Medulla oblongata (tissue), 1 donor: ENCODE data around the gene ZPBP.

ENCODE experiments used
- DNase-seq: peaks from one replicate; pipeline ENCODE4 v3.0.0-alpha.2; 2015; ENCODE audit errors: extremely low spot score

The ZPBP gene, protein sequence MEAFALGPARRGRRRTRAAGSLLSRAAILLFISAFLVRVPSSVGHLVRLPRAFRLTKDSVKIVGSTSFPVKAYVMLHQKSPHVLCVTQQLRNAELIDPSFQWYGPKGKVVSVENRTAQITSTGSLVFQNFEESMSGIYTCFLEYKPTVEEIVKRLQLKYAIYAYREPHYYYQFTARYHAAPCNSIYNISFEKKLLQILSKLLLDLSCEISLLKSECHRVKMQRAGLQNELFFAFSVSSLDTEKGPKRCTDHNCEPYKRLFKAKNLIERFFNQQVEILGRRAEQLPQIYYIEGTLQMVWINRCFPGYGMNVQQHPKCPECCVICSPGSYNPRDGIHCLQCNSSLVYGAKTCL

DNA sequence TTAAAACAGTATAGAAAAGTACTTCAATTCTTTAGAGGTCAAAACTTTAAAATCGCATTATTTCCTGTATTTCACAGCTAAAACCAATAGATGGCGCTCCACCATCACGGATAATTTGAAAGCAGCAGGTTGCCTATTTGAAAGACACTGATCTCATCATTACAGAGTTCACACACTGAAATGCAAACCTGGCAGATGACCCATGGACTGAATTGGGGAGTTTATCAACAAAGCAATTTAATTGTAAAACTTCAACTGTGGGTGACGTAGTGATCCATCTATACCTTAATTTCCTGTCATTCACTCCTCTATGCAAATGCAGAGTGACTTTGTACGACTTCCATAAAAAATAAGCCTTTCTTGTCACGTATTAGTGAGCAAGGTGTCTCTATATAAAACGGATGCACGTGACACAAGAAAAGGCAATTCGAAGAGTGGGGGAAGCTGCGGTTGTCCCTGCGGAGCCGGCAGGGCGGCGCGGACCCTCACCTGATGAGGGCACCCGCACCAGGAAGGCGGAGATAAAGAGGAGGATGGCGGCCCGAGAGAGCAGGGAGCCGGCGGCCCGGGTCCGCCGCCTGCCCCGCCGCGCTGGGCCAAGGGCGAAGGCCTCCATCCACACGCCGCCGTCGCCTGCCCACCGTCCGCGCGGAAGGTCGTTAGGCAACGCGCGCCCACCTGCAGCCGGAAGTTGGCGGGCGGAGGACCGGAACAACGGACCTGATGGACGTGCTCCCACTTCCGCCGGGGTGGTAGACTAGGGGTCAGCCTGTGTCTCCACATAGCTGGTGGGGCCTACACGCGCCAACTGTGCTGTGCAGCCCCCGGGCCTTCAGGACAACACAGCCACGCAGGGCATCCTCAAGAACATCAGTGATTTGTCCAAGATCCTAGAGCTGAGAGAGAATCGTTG lies at the start of gene ZPBP:
TSS of gene ZPBP (minus strand) at position 668 of the 913 bp plus-strand sequence. CDS start at position 616, 52 bp downstream.
- peak; percentile 75 for DNase-seq

DNA sequence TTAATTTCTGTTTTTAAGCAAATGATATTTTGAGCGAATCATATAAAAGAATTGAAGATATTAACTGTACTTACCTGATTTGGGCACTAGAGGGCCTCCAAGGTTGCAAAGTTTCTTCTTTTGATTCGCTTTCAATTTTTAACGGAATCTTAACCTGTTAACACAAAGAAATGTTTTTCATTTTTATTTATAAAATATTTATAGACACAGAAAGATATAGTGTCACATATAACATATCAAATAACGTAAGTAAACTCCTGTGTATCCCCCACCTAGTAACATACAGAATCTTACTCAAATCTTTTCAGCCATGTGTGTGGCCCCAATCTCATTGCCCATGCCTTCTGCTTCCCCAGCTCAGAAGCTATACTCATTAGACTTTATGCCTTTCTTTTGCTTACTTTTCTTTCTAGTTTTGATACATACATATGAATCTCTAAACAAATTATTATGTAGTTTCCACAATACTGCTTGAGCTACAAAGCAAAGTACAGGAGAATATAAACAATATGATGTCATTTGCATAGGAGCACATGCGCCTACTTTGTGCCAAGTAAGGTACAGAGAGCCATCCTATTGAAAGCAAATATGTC lies 49.5 kb upstream of the ZPBP start:
- DNase-seq = peak; percentile 52

DNA sequence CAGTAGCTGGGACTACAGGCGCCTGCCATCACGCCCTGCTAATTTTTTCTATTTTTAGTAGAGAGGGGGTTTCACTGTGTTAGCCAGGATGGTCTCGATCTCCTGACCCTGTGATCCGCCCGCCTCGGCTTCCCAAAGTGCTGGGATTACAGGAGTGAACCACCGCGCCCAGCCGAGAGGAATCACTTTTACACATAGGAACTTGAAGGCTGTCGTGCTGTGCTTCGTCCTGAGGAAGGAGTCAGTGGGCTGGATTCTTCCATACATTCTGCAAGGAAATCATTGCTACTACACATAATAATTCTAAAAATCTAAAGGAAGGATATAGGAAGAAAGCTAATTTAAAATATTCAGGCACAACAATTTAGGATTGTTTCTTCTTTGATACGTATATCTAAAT lies 48.8 kb upstream of the ZPBP start:
- DNase-seq = no peak

DNA sequence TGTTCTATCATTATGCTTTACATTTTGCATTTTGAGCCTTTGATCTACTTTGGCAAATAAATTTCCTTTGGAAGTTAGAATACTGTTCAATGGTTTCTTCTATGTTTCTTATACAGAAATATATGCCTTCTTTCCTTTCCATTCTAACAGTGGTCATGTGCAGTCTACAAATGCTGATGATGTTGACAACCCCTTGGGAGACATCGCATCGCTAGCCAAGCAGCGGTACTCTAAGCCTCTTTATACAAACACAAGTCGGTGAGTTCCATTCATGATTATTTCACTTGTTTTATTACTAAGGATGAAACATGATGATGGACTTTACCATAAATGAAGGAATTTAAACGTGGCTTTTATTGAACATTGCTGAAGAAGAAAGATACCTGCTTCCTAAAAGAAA lies 48.1 kb upstream of the ZPBP start:
- no peak for DNase-seq

GRCh38 chr7:50140688-50141087 lies 47.6 kb upstream of the ZPBP start:
- DNase-seq = no peak

GRCh38 chr7:50138101-50138500 lies 45.1 kb upstream of the ZPBP start:
- DNase-seq = no peak

GRCh38 chr7:50125766-50126165 lies 32.7 kb upstream of the ZPBP start:
- DNase-seq = no peak

GRCh38 chr7:50121286-50121685 lies 28.2 kb upstream of the ZPBP start:
- peak; percentile 28 for DNase-seq

DNA sequence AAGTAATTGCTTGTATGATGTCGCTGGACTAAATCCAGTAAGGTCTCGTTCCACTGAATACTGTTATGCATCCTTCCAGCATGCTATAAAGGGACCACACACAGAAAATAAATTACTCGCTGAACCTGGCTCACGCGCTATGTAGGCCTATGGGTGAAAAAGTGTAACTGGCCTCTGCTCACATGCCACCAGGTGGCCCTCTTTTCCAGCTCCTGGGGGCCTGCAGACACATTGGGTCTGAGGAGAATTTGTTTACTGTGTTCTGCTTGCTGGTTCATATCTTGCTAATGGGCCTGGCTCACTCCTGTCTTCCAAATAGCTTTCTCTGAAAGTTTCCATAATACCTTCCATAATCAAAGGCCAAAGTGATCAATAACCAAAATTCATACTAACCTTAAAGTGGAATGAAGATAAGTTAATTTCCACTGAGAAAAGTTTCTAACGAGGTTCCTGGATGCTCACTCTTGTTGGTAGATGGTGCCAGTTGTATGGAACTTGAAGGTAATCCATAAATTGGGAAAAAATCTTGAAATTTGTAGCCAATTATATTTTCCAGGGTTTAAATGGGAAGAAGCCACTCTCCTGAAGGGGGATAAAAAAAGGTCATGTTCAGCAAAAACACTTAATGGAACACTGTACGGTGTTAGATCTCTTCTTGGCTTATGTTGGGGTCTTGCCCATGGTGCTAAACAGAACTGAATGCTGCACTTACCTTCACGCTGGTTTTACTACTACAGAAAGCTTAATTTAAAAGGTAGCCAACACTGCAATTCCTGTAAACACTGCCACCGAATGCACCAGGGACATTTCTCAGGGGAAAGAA lies 27.0 kb upstream of the ZPBP start:
- no peak for DNase-seq

GRCh38 chr7:50112250-50112649 lies 19.2 kb upstream of the ZPBP start:
- DNase-seq = no peak

DNA sequence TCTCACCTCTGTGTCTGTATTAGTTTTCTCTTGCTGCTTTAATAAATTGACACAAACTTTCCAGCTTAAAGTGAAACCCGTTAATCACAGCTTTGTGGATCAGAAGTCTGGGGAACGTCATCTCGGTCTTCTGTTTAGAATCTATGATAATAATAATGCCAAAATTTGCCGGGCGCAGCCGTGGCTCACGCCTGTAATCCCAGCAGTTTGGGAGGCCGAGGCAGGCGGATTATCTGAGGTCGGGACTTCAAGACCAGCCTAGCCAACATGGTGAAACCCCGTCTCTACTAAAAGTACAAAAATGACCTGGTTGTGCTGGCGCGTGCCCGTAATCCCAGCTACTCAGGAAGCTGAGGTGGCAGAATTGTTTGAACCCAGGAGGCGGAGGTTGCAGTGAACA lies 8.8 kb upstream of the ZPBP start:
- no peak for DNase-seq

DNA sequence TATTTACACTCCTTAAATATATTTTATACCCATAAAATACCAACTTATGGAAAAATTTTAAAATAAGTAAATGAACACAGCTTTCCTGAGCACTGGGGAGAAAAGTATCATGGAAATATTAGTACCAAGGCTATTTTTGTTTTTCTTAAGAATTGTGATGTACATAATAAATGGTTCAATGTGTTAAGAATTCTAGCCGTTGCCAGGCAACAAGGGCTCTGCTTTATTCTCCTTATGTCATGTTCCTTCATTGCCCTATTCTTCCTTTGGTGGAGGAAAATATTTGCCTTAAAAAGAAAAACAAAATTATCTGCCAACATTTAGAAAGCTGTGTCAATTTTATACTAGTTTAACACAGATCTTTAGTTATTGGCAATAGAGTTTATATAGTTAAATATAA lies 2.6 kb upstream of the ZPBP start:
- no peak for DNase-seq

- no peak for DNase-seq
These were observed 4.5 kb downstream of the ZPBP start for GRCh38 chr7:50088463-50089129.

DNA sequence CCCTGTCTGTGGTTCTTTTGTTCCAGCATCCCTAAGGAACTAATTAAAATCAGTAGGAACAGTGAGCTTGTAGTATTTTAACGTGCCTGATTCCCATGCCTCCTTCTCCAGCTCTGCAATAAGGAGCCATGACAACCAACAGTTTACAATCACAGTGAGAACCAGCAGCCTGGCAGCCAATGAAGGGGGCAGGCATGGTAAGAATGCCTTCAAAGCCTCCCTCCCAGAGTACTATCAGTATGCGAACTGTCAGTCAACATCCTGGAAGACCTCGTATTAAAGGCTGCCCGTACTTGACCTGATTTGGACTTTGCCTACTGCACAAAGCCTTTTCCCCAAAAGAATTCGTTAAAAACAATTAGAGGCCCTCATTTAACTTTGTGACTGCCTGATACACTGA lies 7.7 kb downstream of the ZPBP start:
- no peak for DNase-seq

DNA sequence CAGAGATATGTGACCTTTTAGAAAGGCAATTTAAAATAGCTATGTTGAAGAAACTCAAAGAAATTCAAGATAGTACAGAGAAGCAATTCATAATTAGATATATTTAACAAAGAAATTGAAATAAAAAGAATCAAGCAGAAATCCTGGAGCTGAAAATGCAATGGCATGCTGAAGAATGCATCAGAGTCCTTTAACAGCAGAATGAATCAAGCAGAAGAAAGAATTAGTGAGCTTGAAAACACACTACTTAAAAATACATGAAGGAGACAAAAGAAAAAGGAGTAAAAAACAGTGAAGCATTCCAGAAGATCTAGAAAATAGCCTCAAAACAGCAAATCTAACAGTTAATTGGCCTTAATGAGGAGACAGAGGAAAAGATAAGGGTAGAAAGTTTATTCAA lies 20.0 kb downstream of the ZPBP start:
- DNase-seq = no peak

- peak; percentile 51 for DNase-seq
These were observed 23.4 kb downstream of the ZPBP start for GRCh38 chr7:50069613-50070012.

DNA sequence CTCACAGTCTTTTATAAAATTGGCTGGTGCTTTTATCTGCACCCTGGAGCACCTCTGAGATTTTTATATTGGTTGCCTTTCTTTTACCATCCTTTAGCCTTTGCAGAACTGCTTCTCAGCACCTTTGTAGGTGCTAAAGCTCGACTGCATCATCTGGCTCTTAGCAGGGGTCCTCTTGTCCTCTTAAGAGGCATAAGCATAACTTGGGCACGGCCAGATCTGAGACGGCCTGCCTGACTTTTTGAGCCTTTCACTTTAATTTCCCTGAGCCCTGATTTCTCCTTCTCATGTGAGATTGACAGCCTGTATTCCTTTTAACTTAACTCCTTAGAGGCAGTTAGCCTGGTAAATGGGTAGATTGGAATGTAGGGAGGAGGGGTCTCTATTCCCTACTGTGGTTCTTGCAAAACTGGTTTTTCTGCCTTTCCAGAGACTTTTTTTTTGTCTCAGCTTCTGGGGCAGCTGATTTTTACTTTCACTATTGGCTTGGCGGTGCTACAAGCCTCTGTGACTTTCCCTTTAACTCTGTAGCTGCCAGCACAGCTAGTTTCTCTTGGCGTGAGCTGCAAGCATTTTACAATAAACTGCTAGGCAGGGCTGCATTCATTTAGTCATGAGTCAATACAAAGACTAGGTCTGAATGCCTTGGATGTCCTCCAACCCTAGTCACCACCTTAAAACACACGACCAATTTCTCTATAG lies 24.0 kb downstream of the ZPBP start:
- DNase-seq = peak; percentile 73

DNA sequence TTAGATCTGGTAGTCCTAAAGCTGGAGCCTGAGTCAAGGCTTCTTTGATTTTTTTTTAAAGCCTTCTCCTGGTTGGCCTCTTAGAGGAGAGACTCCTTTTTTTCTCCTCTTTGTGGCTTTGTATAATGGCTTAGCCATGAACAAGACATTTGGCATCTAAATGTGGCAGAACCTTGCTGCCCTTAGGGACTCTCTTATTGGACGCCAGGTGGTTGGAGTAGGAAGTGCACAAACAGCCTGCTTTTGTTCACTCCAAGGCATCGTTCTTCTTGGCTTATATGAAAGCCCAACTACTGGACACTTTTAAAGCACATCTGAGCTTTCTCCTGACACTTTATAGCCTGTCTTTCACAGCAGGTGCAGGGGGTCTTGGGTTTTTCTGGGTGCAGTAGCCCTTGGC lies 25.0 kb downstream of the ZPBP start:
- peak; percentile 14 for DNase-seq

GRCh38 chr7:50062951-50063350 lies 30.1 kb downstream of the ZPBP start:
- DNase-seq = no peak

DNA sequence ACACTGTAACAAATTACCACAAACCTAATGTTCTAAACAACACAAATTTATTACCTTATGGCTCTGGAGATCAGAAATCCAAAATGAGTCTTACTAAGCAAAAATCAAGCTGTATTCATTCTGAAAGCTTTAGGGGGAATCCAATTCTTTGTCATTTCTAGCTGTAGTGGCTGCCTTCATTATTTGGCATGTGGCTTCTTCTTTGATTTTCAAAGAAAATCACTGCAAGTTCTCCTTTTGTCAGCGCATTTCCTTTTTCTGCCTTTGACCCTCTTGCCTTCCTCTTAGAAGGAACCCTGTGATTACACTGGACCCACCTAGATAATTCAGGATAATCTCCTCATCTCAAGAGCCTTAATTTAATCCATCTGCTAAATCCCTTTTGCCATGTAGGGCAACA lies 36.9 kb downstream of the ZPBP start:
- no peak for DNase-seq

DNA sequence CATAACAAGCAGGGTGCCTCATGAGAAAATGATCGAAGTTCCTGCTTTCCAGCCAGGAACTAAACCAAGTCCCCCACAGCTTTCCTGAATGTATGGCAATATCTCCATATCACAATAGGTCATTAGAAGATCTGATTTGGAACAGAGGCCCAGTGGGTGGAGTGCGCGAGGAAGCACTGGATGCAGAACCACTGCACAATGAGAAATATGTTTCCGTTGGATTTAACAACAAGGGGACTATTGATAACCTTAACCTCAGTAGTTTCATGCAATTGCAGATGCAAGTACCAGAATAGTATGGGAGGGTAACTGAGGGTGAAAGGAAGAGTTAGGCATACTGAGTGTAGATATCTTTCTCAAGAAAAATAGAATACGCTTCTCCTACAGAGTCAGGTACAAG lies 45.3 kb downstream of the ZPBP start:
- no peak for DNase-seq
